HepG2 (cell line): ENCODE measurements around the gene CFAP210. TPM values are rescaled to one million over a fixed set of nuclear protein-coding genes. Genes with fewer than 3 reads are reported as not detected.

Experiments
- ARNT2 ChIP-seq: sonication (generic); formaldehyde crosslinking; IDR thresholded peaks from 2 replicates; pipeline ENCODE4 v1.8.0; 2022; ENCODE audit warnings: mild to moderate bottlenecking, low read depth, missing genetic modification reagents, moderate library complexity
- CBX2 ChIP-seq, 2 experiments: fragments of 200-600 bp in 1 of 2; sonication (generic); formaldehyde crosslinking in 1 of 2; IDR thresholded peaks; 2 replicates each; pipeline versions ENCODE4 v1.7.0 to v1.8.1; 2018 to 2022; ENCODE audit warnings: low read depth in 2 of 2, low read length in 1 of 2, mild to moderate bottlenecking in 1 of 2, missing genetic modification reagents in 1 of 2
- CHD2 ChIP-seq: IDR thresholded peaks from 2 replicates; pipeline ENCODE4 v1.6.1; 2011; ENCODE audit warnings: low read depth, low read length, improper control_type of control experiment
- ERF ChIP-seq: IDR thresholded peaks from 2 replicates; pipeline ENCODE4 v1.6.1; 2018; ENCODE audit warnings: missing biosample characterization, missing genetic modification reagents
- ESRRA ChIP-seq: sonication (generic); formaldehyde crosslinking; IDR thresholded peaks from 2 replicates; pipeline ENCODE4 v1.5.1; 2020; ENCODE audit warnings: mild to moderate bottlenecking, low read depth, missing genetic modification reagents
- FLYWCH1 ChIP-seq: sonication (generic); formaldehyde crosslinking; IDR thresholded peaks from 2 replicates; pipeline ENCODE4 v1.8.1; 2023; ENCODE audit warnings: mild to moderate bottlenecking, missing genetic modification reagents
- GFI1 ChIP-seq: sonication (generic); formaldehyde crosslinking; IDR thresholded peaks from 2 replicates; pipeline ENCODE4 v1.5.0; 2020; ENCODE audit warnings: missing genetic modification reagents, mild to moderate bottlenecking, borderline replicate concordance
- HDAC2 ChIP-seq: sonication (generic); formaldehyde crosslinking; IDR thresholded peaks from 2 replicates; pipeline ENCODE4 v1.4.0; 2020; ENCODE audit warnings: missing genetic modification reagents
- KMT2A ChIP-seq: sonication (generic); formaldehyde crosslinking; IDR thresholded peaks from 2 replicates; pipeline ENCODE4 v1.4.0; 2020; ENCODE audit warnings: missing genetic modification reagents
- MYC ChIP-seq: sonication (generic); formaldehyde crosslinking; IDR thresholded peaks from 2 replicates; pipeline ENCODE4 v1.9.0; 2021; ENCODE audit warnings: missing genetic modification reagents, borderline replicate concordance
- PAF1 ChIP-seq: IDR thresholded peaks from 2 replicates; pipeline ENCODE4 v1.6.1; 2016; ENCODE audit warnings: missing genetic modification reagents, missing compliant biosample characterization
- RFX1 ChIP-seq: fragments of 450-650 bp; IDR thresholded peaks from 2 replicates; pipeline ENCODE4 v1.6.1; 2017
- SRSF1 ChIP-seq: fragments of 200-400 bp; formaldehyde crosslinking; optimal IDR thresholded peaks from 2 replicates; pipeline ENCODE3; 2017; ENCODE audit warnings: mild to moderate bottlenecking, low read depth, low read length, moderate library complexity
- ZBTB3 ChIP-seq: sonication (generic); formaldehyde crosslinking; IDR thresholded peaks from 2 replicates; pipeline ENCODE4 v1.4.0; 2020; ENCODE audit warnings: low read depth, mild to moderate bottlenecking, moderate library complexity, missing genetic modification reagents, borderline replicate concordance
- ZFP90 ChIP-seq: sonication (generic); formaldehyde crosslinking; IDR thresholded peaks from 2 replicates; pipeline ENCODE4 v1.8.0; 2022; ENCODE audit warnings: missing genetic modification reagents, mild to moderate bottlenecking, inconsistent platforms, borderline replicate concordance
- ZFX ChIP-seq: sonication (generic); formaldehyde crosslinking; IDR thresholded peaks from 2 replicates; pipeline ENCODE4 v1.4.0; 2020; ENCODE audit warnings: mild to moderate bottlenecking, low read depth, missing genetic modification reagents, moderate library complexity
- ZNF431 ChIP-seq: sonication (generic); formaldehyde crosslinking; IDR thresholded peaks from 2 replicates; pipeline ENCODE4 v1.9.0; 2022; ENCODE audit warnings: missing genetic modification reagents, low read depth, mild to moderate bottlenecking, borderline replicate concordance
- polyA plus RNA-seq, 8 experiments: library from polyadenylated mRNA; depleted of rRNA in 3 of 8; stranded (reverse) in 7 of 8; unstranded in 1 of 8; fragments of >200 nt; fragmentation: Illumina TruSeq in 4 of 8; extraction: Trizol in 4 of 8; gene quantifications; 2 replicates each; pipeline versions ENCODE4 v1.2.1 to v1.2.3, GENCODE V29; 2011 to 2016; ENCODE audit warnings: low read depth in 4 of 8, missing spikeins in 1 of 8, mixed read lengths in 1 of 8; ENCODE audit not compliant: insufficient read depth in 1 of 8
- total RNA-seq, 5 experiments: library from RNA; depleted of rRNA; stranded (reverse); fragments of >200 nt; fragmentation: Illumina TruSeq; extraction: Trizol; gene quantifications; 2 replicates each; pipeline ENCODE4 v1.2.3, GENCODE V29; 2016; ENCODE audit warnings: low read depth in 1 of 5
- TF ChIP-seq, protein P1 (sequence below): sonication (generic); formaldehyde crosslinking; IDR thresholded peaks from 2 replicates; pipeline ENCODE4 v1.5.1; 2020; ENCODE audit warnings: mild to moderate bottlenecking, missing genetic modification reagents, borderline replicate concordance
- TF ChIP-seq, protein P2 (sequence below): sonication (generic); formaldehyde crosslinking; IDR thresholded peaks from 2 replicates; pipeline ENCODE4 v1.4.0; 2020; ENCODE audit warnings: missing genetic modification reagents
- TF ChIP-seq, protein P3 (sequence below): sonication (generic); formaldehyde crosslinking; IDR thresholded peaks from 2 replicates; pipeline ENCODE4 v1.4.0; 2020; ENCODE audit warnings: missing genetic modification reagents
- TF ChIP-seq, protein P4 (sequence below): sonication (generic); formaldehyde crosslinking; IDR thresholded peaks from 2 replicates; pipeline ENCODE4 v1.5.0; 2020; ENCODE audit warnings: mild to moderate bottlenecking, missing genetic modification reagents
- TF ChIP-seq, protein P5 (sequence below): sonication (generic); formaldehyde crosslinking; IDR thresholded peaks from 2 replicates; pipeline ENCODE4 v1.8.0; 2023; ENCODE audit warnings: mild to moderate bottlenecking, missing genetic modification reagents

The CFAP210 gene
- total and polyA plus RNA-seq, 2 of the 13 experiments (the other 11 are each of a cell fraction or from before 2014, with no cell fraction given), result 0.18 TPM; not detected in 1

DNA sequence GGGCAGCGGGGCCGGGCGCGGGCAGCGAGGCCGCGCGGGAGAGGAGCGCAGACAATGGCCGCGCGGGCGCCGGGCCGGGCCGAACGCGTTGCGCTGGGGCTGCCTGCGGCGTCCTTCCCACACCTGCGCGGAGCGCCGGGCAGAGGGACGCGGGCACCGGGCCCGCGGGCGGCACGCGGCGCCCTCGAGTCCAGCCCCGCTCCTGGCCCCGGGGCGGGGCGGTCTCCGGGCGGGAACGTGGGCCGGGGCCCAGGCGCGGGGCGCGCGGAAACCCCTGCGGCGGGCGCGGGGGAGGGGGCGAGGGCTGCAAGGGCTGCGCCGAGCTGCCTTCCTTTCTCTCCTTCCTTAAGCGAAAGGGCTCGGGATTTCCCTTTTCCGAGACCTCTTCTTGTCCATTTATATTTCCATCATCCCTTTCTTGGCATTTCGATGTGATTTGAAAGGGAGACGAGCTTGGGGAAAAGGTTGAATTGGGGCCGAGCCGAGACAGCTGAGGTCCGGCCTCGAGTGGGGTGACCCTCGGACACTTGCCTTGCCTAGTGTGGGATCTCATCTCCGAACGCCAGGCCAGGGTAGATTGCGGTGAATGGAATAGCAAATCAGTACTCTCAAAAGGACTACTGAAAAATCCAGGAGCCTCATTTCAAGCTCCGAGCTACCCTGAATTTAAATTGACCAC, 40.1 kb upstream of the CFAP210 start (continued):
- 0 out of 2 replicates have a peak, but pooled peaks have one; percentile 23 for TF ChIP-seq HDAC2 (CRISPR knock-in tag)
- no peak for TF ChIP-seq ZNF431 (CRISPR knock-in tag)
- TF ChIP-seq, protein P1, sequence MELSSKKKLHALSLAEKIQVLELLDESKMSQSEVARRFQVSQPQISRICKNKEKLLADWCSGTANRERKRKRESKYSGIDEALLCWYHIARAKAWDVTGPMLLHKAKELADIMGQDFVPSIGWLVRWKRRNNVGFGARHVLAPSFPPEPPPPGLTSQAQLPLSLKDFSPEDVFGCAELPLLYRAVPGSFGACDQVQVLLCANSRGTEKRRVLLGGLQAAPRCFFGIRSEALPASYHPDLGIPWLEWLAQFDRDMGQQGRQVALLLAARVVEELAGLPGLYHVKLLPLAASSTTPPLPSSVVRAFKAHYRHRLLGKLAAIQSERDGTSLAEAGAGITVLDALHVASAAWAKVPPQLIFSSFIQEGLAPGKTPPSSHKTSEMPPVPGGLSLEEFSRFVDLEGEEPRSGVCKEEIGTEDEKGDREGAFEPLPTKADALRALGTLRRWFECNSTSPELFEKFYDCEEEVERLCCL (CRISPR knock-in tag), result no peak
- no peak for TF ChIP-seq FLYWCH1 (CRISPR knock-in tag)
- no peak for TF ChIP-seq ERF (CRISPR knock-in tag)
- no peak for TF ChIP-seq ESRRA
- TF ChIP-seq, protein P2, sequence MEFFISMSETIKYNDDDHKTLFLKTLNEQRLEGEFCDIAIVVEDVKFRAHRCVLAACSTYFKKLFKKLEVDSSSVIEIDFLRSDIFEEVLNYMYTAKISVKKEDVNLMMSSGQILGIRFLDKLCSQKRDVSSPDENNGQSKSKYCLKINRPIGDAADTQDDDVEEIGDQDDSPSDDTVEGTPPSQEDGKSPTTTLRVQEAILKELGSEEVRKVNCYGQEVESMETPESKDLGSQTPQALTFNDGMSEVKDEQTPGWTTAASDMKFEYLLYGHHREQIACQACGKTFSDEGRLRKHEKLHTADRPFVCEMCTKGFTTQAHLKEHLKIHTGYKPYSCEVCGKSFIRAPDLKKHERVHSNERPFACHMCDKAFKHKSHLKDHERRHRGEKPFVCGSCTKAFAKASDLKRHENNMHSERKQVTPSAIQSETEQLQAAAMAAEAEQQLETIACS (CRISPR knock-in tag), result no peak
- peak; percentile 71 for TF ChIP-seq KMT2A (CRISPR knock-in tag)
- no peak for TF ChIP-seq RFX1
- 0 out of 2 replicates have a peak, but pooled peaks have one; percentile 1 for TF ChIP-seq ARNT2 (CRISPR knock-in tag)
- TF ChIP-seq ZFP90 (CRISPR knock-in tag), result no peak
- TF ChIP-seq, protein P3, sequence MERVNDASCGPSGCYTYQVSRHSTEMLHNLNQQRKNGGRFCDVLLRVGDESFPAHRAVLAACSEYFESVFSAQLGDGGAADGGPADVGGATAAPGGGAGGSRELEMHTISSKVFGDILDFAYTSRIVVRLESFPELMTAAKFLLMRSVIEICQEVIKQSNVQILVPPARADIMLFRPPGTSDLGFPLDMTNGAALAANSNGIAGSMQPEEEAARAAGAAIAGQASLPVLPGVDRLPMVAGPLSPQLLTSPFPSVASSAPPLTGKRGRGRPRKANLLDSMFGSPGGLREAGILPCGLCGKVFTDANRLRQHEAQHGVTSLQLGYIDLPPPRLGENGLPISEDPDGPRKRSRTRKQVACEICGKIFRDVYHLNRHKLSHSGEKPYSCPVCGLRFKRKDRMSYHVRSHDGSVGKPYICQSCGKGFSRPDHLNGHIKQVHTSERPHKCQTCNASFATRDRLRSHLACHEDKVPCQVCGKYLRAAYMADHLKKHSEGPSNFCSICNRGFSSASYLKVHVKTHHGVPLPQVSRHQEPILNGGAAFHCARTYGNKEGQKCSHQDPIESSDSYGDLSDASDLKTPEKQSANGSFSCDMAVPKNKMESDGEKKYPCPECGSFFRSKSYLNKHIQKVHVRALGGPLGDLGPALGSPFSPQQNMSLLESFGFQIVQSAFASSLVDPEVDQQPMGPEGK, result 0 out of 2 replicates have a peak, but pooled peaks have one; percentile 30
- peak; percentile 7; the same call in 1 of the 2 replicates for TF ChIP-seq GFI1 (CRISPR knock-in tag)
- TF ChIP-seq SRSF1, result no peak
- TF ChIP-seq, protein P4, sequence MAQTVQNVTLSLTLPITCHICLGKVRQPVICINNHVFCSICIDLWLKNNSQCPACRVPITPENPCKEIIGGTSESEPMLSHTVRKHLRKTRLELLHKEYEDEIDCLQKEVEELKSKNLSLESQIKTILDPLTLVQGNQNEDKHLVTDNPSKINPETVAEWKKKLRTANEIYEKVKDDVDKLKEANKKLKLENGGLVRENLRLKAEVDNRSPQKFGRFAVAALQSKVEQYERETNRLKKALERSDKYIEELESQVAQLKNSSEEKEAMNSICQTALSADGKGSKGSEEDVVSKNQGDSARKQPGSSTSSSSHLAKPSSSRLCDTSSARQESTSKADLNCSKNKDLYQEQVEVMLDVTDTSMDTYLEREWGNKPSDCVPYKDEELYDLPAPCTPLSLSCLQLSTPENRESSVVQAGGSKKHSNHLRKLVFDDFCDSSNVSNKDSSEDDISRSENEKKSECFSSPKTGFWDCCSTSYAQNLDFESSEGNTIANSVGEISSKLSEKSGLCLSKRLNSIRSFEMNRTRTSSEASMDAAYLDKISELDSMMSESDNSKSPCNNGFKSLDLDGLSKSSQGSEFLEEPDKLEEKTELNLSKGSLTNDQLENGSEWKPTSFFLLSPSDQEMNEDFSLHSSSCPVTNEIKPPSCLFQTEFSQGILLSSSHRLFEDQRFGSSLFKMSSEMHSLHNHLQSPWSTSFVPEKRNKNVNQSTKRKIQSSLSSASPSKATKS (CRISPR knock-in tag), result no peak
- TF ChIP-seq MYC (CRISPR knock-in tag), result no peak; the same call in 1 of the 2 replicates
- TF ChIP-seq ZFX, result peak; percentile 48; the same call in 1 of the 2 replicates
- TF ChIP-seq PAF1 (CRISPR knock-in tag), result no peak
- no peak for TF ChIP-seq CHD2
- TF ChIP-seq CBX2 (IDR thresholded peaks at IDR 0.05; ENCODE audit: low read depth, low read length), result no peak
- no peak for TF ChIP-seq CBX2 (CRISPR knock-in tag; IDR thresholded peaks at IDR 0.05; ENCODE audit: low read depth)
- no peak for TF ChIP-seq ZBTB3 (CRISPR knock-in tag)
- TF ChIP-seq, protein P5, sequence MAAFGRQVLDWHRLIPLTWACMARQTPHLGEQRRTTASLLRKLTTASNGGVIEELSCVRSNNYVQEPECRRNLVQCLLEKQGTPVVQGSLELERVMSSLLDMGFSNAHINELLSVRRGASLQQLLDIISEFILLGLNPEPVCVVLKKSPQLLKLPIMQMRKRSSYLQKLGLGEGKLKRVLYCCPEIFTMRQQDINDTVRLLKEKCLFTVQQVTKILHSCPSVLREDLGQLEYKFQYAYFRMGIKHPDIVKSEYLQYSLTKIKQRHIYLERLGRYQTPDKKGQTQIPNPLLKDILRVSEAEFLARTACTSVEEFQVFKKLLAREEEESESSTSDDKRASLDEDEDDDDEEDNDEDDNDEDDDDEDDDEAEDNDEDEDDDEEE (CRISPR knock-in tag), result no peak
